Thyroid gland (tissue), 4 donors: ENCODE measurements around the gene ESYT1.
A peak's percentile ranks its signal among the peaks of the same experiment; 100 is the strongest.

Experiments
- POLR2A ChIP-seq, 2 donors: fragments of 450-650 bp; IDR thresholded peaks; one replicate each; pipeline ENCODE4 v1.6.1; 2017; ENCODE audit warnings: antibody characterized with exemption in 2 of 2, mild to moderate bottlenecking in 2 of 2, moderate library complexity in 1 of 2
- TF ChIP-seq, protein P1 (sequence below), 6 experiments: fragments of 200-600 bp in 3 of 6; fragments of 450-650 bp in 3 of 6; sonication (generic) in 3 of 6; IDR thresholded peaks; one replicate each; pipeline ENCODE4 v1.5.1; 2016 to 2019; ENCODE audit warnings: antibody characterized with exemption in 6 of 6, mild to moderate bottlenecking in 2 of 6, inconsistent platforms in 1 of 6, moderate library complexity in 1 of 6

DNA sequence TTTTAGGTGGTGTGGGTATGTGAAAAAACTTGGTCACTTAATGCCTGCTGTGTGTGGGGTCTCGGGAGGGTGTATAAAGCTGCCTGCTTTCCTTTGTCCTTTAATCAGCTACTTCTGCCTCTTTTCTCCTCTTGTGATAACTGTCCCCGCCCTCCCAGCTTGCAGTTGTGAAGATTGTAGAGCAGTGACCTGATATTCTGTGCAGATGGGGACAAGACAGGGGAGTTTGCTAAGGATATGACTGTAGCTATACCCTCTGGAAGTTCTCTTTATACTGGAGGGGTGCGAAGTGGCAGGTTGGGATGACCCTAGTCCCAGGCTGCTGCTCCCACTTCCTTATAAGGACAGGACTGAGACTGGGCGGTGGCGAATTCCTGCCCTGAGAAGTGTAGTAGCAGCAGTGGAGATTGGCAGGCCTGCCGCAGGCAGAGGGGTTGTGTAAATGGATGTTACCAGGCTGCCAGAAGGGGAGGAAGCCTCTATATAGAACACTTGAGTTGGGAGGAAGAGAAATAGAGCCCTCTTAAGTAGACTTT is 30.9 kb downstream of the ESYT1 start:
- TF ChIP-seq, protein P1, sequence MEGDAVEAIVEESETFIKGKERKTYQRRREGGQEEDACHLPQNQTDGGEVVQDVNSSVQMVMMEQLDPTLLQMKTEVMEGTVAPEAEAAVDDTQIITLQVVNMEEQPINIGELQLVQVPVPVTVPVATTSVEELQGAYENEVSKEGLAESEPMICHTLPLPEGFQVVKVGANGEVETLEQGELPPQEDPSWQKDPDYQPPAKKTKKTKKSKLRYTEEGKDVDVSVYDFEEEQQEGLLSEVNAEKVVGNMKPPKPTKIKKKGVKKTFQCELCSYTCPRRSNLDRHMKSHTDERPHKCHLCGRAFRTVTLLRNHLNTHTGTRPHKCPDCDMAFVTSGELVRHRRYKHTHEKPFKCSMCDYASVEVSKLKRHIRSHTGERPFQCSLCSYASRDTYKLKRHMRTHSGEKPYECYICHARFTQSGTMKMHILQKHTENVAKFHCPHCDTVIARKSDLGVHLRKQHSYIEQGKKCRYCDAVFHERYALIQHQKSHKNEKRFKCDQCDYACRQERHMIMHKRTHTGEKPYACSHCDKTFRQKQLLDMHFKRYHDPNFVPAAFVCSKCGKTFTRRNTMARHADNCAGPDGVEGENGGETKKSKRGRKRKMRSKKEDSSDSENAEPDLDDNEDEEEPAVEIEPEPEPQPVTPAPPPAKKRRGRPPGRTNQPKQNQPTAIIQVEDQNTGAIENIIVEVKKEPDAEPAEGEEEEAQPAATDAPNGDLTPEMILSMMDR (IDR thresholded peaks at IDR 0.05) = no peak
- TF ChIP-seq POLR2A (IDR thresholded peaks at IDR 0.05) = peak; percentile 89 to 95
